KMS-11 (cell line): ENCODE data around the gene HOOK1.
"Not testable (repeated sequence)": the region's sequence is repeated elsewhere in the genome, so short reads cannot be mapped to it uniquely, and the experiment has no call there.

Experiments used
- H2AFZ ChIP-seq: fragments of 200-600 bp; sonication (generic); 2 replicates; pipeline ENCODE4 v1.6.1; 2016; ENCODE audit warnings: antibody characterized with exemption, mixed run types, low read depth
- H3K27ac ChIP-seq: fragments of 200-600 bp; sonication (generic); 2 replicates; pipeline ENCODE4 v1.6.1; 2016; ENCODE audit warnings: mild to moderate bottlenecking, mixed run types
- H3K27me3 ChIP-seq: fragments of 200-600 bp; sonication (generic); 2 replicates; pipeline ENCODE4 v1.6.1; 2017; ENCODE audit warnings: mild to moderate bottlenecking, low read depth, mixed run types, moderate library complexity; ENCODE audit not compliant: insufficient read depth
- H3K36me3 ChIP-seq: fragments of 200-600 bp; sonication (generic); 2 replicates; pipeline ENCODE4 v1.6.1; 2017; ENCODE audit warnings: mild to moderate bottlenecking, mixed run types; ENCODE audit not compliant: insufficient read depth
- H3K4me1 ChIP-seq: fragments of 200-600 bp; sonication (generic); 2 replicates; pipeline ENCODE4 v1.6.1; 2016; ENCODE audit warnings: mild to moderate bottlenecking, low read depth, mixed run types; ENCODE audit not compliant: poor library complexity, severe bottlenecking
- H3K4me2 ChIP-seq: fragments of 200-600 bp; sonication (generic); 2 replicates; pipeline ENCODE4 v1.7.0; 2016; ENCODE audit warnings: mild to moderate bottlenecking, mixed run types
- H3K4me3 ChIP-seq: fragments of 200-600 bp; sonication (generic); IDR thresholded peaks from 2 replicates; pipeline ENCODE4 v1.6.1; 2017; ENCODE audit warnings: low read depth, low read length, mixed read lengths; ENCODE audit not compliant: insufficient read depth
- H3K79me2 ChIP-seq: fragments of 200-600 bp; sonication (generic); 2 replicates; pipeline ENCODE4 v1.6.1; 2016; ENCODE audit warnings: low read depth, mixed run types; ENCODE audit not compliant: insufficient read depth
- H3K9ac ChIP-seq: fragments of 200-600 bp; sonication (generic); 2 replicates; pipeline ENCODE4 v1.6.1; 2016; ENCODE audit warnings: mild to moderate bottlenecking, mixed run types
- H4K20me1 ChIP-seq: fragments of 200-600 bp; sonication (generic); 2 replicates; pipeline ENCODE4 v1.6.1; 2016; ENCODE audit warnings: mild to moderate bottlenecking, mixed run types; ENCODE audit not compliant: insufficient read depth
- TF ChIP-seq, protein P1 (sequence below): fragments of 200-600 bp; sonication (generic); conservative IDR thresholded peaks from 2 replicates; pipeline ENCODE4 v1.6.1; 2017; ENCODE audit warnings: low read depth, mild to moderate bottlenecking, antibody characterized with exemption, low read length, moderate library complexity, mixed read lengths

HOOK1 gene

GRCh38 chr1:59845091-59845490 is 30.3 kb downstream of the HOOK1 start:
- no peak overlapping the region for H3K4me2 ChIP-seq
- no peaks in the 10 kb centered on the region for H3K79me2 ChIP-seq
- H3K4me3 ChIP-seq, result no peak overlapping the region
- no peaks in the 10 kb centered on the region for H3K27me3 ChIP-seq
- H2AFZ ChIP-seq, result no peak overlapping the region
- TF ChIP-seq, protein P1, sequence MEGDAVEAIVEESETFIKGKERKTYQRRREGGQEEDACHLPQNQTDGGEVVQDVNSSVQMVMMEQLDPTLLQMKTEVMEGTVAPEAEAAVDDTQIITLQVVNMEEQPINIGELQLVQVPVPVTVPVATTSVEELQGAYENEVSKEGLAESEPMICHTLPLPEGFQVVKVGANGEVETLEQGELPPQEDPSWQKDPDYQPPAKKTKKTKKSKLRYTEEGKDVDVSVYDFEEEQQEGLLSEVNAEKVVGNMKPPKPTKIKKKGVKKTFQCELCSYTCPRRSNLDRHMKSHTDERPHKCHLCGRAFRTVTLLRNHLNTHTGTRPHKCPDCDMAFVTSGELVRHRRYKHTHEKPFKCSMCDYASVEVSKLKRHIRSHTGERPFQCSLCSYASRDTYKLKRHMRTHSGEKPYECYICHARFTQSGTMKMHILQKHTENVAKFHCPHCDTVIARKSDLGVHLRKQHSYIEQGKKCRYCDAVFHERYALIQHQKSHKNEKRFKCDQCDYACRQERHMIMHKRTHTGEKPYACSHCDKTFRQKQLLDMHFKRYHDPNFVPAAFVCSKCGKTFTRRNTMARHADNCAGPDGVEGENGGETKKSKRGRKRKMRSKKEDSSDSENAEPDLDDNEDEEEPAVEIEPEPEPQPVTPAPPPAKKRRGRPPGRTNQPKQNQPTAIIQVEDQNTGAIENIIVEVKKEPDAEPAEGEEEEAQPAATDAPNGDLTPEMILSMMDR, result no peak
- no peak overlapping the region for H3K27ac ChIP-seq
- H3K36me3 ChIP-seq, result peaks cover 4% of the 10 kb centered on the region; the same call in 1 of the 2 replicates
- H3K9ac ChIP-seq, result no peak overlapping the region
- H3K4me1 ChIP-seq, result no peaks in the 10 kb centered on the region
- no peaks in the 10 kb centered on the region for H4K20me1 ChIP-seq

DNA sequence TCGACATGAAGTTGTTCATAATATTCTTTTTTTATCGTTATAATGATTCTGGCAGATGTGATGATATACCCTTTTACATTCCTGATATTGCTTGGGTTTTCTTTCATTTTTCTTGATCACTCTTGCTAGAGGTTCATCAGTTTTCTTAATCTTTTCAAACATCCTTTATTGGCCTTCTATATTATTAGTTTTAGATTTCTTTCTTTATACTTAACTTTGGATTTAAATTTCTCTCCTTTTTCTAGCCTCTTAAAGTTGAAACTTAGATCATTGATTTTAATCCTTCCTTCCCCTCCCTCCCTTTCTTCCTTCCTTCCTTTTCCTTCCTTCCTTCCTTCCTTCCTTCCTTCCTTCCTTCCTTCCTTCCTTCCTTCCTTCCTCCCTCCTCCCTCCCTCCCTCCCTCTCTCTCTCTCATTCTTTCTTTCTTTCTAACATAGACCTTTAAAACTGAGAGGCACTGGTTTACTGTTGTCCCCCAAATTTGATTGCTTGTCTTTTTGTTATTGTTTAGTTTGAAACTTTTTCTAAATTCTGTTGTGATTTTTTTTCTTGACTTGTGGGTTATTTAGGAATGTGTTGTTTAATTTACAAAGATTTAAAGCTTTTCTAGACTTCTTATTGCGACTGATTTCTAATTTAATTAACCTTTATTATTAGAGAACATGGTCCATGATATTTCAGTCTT is 31.6 kb downstream of the HOOK1 start:
- Histone ChIP-seq H2AFZ (no peak overlapping the region), H4K20me1 (no peaks in the 10 kb centered on the region), H3K9ac (no peak overlapping the region), H3K36me3 (peaks cover 4% of the 10 kb centered on the region; the same call in 1 of the 2 replicates), H3K27me3 (no peaks in the 10 kb centered on the region), H3K27ac (no peak overlapping the region), H3K4me2 (no peak overlapping the region), H3K4me1 (no peaks in the 10 kb centered on the region), H3K4me3 (no peak overlapping the region), H3K79me2 (no peaks in the 10 kb centered on the region)
- TF ChIP-seq, protein P1, result no peak

GRCh38 chr1:59846895-59847282 is 32.1 kb downstream of the HOOK1 start:
- Histone ChIP-seq H3K79me2 (no peaks in the 10 kb centered on the region), H3K4me1 (no peaks in the 10 kb centered on the region), H3K36me3 (peaks cover 4% of the 10 kb centered on the region; the same call in 1 of the 2 replicates), H3K27me3 (no peaks in the 10 kb centered on the region), H3K4me2 (no peak overlapping the region), H3K4me3 (no peak overlapping the region), H3K27ac (no peak overlapping the region), H3K9ac (no peak overlapping the region), H4K20me1 (no peaks in the 10 kb centered on the region), H2AFZ (no peak overlapping the region)
- TF ChIP-seq, protein P1, result no peak

GRCh38 chr1:59852117-59852516 is 37.4 kb downstream of the HOOK1 start:
- no peaks in the 10 kb centered on the region for H3K79me2 ChIP-seq
- H3K27ac ChIP-seq, result no peak overlapping the region
- H2AFZ ChIP-seq, result no peak overlapping the region
- no peaks in the 10 kb centered on the region for H3K36me3 ChIP-seq
- H3K9ac ChIP-seq, result no peak overlapping the region
- no peaks in the 10 kb centered on the region for H4K20me1 ChIP-seq
- TF ChIP-seq, protein P1, result no peak
- no peaks in the 10 kb centered on the region for H3K27me3 ChIP-seq
- no peak overlapping the region for H3K4me3 ChIP-seq
- H3K4me1 ChIP-seq, result no peaks in the 10 kb centered on the region
- H3K4me2 ChIP-seq, result no peak overlapping the region

DNA sequence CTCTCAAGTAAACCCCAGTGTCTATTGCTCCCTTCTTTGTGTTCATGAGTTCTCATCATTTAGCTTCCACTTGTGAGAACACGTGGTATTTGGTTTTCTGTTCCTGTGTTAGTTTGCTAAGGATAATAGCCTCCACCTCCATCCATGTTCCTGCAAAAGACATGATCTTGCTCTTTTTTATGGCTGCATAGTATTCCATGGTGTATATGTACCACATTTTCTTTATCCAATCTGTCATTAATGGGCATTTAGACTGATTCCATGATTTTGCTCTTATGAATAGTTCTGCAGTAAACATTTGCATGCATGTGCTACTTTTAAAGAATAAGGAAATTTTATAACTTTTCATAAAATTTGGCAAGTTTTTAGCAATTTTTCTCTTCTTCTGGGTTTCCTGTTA is 40.5 kb downstream of the HOOK1 start:
- not testable (repeated sequence) for H3K4me1 ChIP-seq, H3K4me3 ChIP-seq, H3K9ac ChIP-seq, H3K4me2 ChIP-seq, H3K79me2 ChIP-seq, H3K27me3 ChIP-seq, H3K36me3 ChIP-seq, H2AFZ ChIP-seq, H3K27ac ChIP-seq, H4K20me1 ChIP-seq
